ENCODE data around the gene APBB1IP. TPM values are rescaled to one million over a fixed set of nuclear protein-coding genes. Genes with fewer than 3 reads are reported as not detected.

The APBB1IP gene
- total and polyA plus RNA-seq, 2 of the 8 experiments (the other 6 are each of a cell fraction or from before 2014, with no cell fraction given) = 0.05 TPM; not detected in 1

DNA sequence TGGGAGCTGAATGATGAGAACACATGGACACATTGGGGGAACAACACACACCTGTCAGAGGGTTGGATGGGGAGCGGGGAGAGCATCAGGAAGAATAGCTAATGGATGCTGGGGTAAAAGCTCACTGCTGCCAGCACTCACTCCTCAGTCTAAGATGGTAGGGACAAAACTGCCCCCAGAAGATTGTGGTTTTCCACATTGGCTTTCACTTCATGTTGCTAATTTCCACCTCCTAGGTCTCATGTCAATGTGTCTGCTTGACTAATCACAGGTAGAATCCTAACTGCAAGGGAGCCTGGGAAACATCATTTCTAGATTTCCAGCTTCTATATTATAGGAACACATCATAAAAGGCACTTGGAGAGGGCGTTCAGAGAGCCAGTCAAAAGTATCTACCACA lies 22.6 kb downstream of the APBB1IP start (continued):
- TF ChIP-seq, protein P1, sequence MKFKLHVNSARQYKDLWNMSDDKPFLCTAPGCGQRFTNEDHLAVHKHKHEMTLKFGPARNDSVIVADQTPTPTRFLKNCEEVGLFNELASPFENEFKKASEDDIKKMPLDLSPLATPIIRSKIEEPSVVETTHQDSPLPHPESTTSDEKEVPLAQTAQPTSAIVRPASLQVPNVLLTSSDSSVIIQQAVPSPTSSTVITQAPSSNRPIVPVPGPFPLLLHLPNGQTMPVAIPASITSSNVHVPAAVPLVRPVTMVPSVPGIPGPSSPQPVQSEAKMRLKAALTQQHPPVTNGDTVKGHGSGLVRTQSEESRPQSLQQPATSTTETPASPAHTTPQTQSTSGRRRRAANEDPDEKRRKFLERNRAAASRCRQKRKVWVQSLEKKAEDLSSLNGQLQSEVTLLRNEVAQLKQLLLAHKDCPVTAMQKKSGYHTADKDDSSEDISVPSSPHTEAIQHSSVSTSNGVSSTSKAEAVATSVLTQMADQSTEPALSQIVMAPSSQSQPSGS (IDR thresholded peaks at IDR 0.05; ENCODE audit: low read length) = no peak
- no peak for TF ChIP-seq SUZ12 (IDR thresholded peaks at IDR 0.05; ENCODE audit: low read length)
- no peak for TF ChIP-seq YY1 (IDR thresholded peaks at IDR 0.05; ENCODE audit: low read depth, low read length)

All from H1 (cell line).